ENCODE measurements around the gene FMN2.

The FMN2 gene

GRCh38 chr1:240201931-240202330 is 110.2 kb downstream of the FMN2 start:
- no peak for DNase-seq

- DNase-seq = no peak
Measured at GRCh38 chr1:240207073-240207709, 115.5 kb downstream of the FMN2 start.

- no peak for DNase-seq
Measured at GRCh38 chr1:240210026-240210425, 118.3 kb downstream of the FMN2 start.

GRCh38 chr1:240212556-240212955 is 120.9 kb downstream of the FMN2 start:
- DNase-seq = no peak

- DNase-seq = no peak
Measured at GRCh38 chr1:240217403-240217802, 125.7 kb downstream of the FMN2 start.

- no peak for DNase-seq
Measured at GRCh38 chr1:240219104-240219503, 127.4 kb downstream of the FMN2 start.

- DNase-seq = no peak
Measured at GRCh38 chr1:240226102-240226501, 134.4 kb downstream of the FMN2 start.

GRCh38 chr1:240230816-240231215 is 139.1 kb downstream of the FMN2 start:
- no peak for DNase-seq

GRCh38 chr1:240232530-240232929 is 140.8 kb downstream of the FMN2 start:
- DNase-seq = no peak

- no peak for DNase-seq
Measured at GRCh38 chr1:240234485-240235210, 143.0 kb downstream of the FMN2 start.

GRCh38 chr1:240235521-240236288 is 144.0 kb downstream of the FMN2 start:
- no peak for DNase-seq

- no peak for DNase-seq
Measured at GRCh38 chr1:240237305-240237721, 145.6 kb downstream of the FMN2 start.

- DNase-seq = no peak
Measured at GRCh38 chr1:240239309-240239708, 147.6 kb downstream of the FMN2 start.

GRCh38 chr1:240241278-240241677 is 149.6 kb downstream of the FMN2 start:
- no peak for DNase-seq

GRCh38 chr1:240242601-240243144 is 151.0 kb downstream of the FMN2 start:
- no peak for DNase-seq

- DNase-seq = no peak
Measured at GRCh38 chr1:240244968-240245628, 153.4 kb downstream of the FMN2 start.

GRCh38 chr1:240245629-240246020 is 153.9 kb downstream of the FMN2 start:
- no peak for DNase-seq

- DNase-seq = no peak
Measured at GRCh38 chr1:240247899-240248298, 156.2 kb downstream of the FMN2 start.

GRCh38 chr1:240254006-240254405 is 162.3 kb downstream of the FMN2 start:
- DNase-seq = no peak

GRCh38 chr1:240254778-240255291 is 163.2 kb downstream of the FMN2 start:
- no peak for DNase-seq

GRCh38 chr1:240255922-240256321 is 164.2 kb downstream of the FMN2 start:
- no peak for DNase-seq

- no peak for DNase-seq
Measured at GRCh38 chr1:240256836-240257503, 165.3 kb downstream of the FMN2 start.
